Activated B cell treated with CpG ODN at 0.5 μM for 24 hours (primary cell): Measurements from ENCODE around the gene SLC6A6. TPM values are rescaled to one million over a fixed set of nuclear protein-coding genes. Genes with fewer than 3 reads are reported as not detected.

Experiments used
- ATAC-seq: fragments of 200-7000 bp; cut with Tn5 transposase; one replicate; pipeline ENCODE4 v1.10.0; 2021; ENCODE audit warnings: low read depth, mild to moderate bottlenecking, moderate library complexity
- CTCF ChIA-PET: fragments of 350-600 bp; sonication (Branson Sonifier 250); formaldehyde crosslinking; loops from one replicate; lab custom pipeline; 2021; ENCODE audit warnings: antibody characterized with exemption; lab: Charles Lee
- POLR2A ChIA-PET: fragments of 350-600 bp; sonication (Branson Sonifier 250); formaldehyde crosslinking; loops from one replicate; lab custom pipeline; 2021; ENCODE audit warnings: antibody characterized with exemption; lab: Charles Lee
- DNase-seq: peaks from one replicate; pipeline ENCODE4 v3.0.0; 2022
- H3K27ac Mint-ChIP-seq: one replicate; pipeline ENCODE4 v1.8.0; 2020; ENCODE audit warnings: mixed read lengths
- H3K27me3 Mint-ChIP-seq: one replicate; pipeline ENCODE4 v1.8.0; 2021; ENCODE audit warnings: mixed read lengths
- H3K36me3 Mint-ChIP-seq: one replicate; pipeline ENCODE4 v1.8.0; 2021; ENCODE audit warnings: low read depth, mixed read lengths
- H3K4me1 Mint-ChIP-seq: one replicate; pipeline ENCODE4 v1.8.0; 2021; ENCODE audit warnings: mixed read lengths
- H3K4me3 Mint-ChIP-seq: one replicate; pipeline ENCODE4 v1.8.0; 2020; ENCODE audit warnings: mild to moderate bottlenecking, mixed read lengths
- H3K9me3 Mint-ChIP-seq: one replicate; pipeline ENCODE4 v1.8.0; 2020; ENCODE audit warnings: mixed read lengths
- CTCF ChIP-seq: fragments of 200-600 bp; IDR thresholded peaks from one replicate; pipeline ENCODE4 v1.8.0; 2022; ENCODE audit warnings: antibody characterized with exemption, mild to moderate bottlenecking
- intact Hi-C: fragments of 100-400 bp; cut with micrococcal nuclease; formaldehyde crosslinking; loops from one replicate; pipeline ENCODE4 v1.15.1; 2024
- total RNA-seq: library from RNA; stranded (reverse); gene quantifications from 2 replicates; pipeline ENCODE4 v1.2.3, GENCODE V29; 2022

Gene SLC6A6
- total RNA-seq, 1 donor from 2014 or later = 67.3 TPM

- Mint-ChIP-seq H3K27me3 (no peaks in the 10 kb centered on the region), H3K27ac (peak overlapping the region; percentile 94), H3K4me1 (peaks cover 97% of the 10 kb centered on the region), H3K9me3 (no peaks in the 10 kb centered on the region), H3K36me3 (peaks cover 6% of the 10 kb centered on the region), H3K4me3 (peak overlapping the region; percentile 72)
- ATAC-seq (no peak), DNase-seq (no peak)
- CTCF ChIA-PET = interaction anchor here (0.8 to 2.9 kb wide), 5 partner anchors 22 to 170 kb away, joined by 3 to 24 read pairs (median 5); partner anchors contain the start of gene SLC6A6
- TF ChIP-seq CTCF = no peak
- intact Hi-C loops = loop anchor here (5.0 to 10.0 kb wide), 2 partner anchors 624 to 1874 kb away; partner anchors contain the start of gene MKRN2
- POLR2A ChIA-PET = interaction anchor here (0.7 to 19.0 kb wide), 8 partner anchors 7 to 256 kb away, joined by 4 to 377 read pairs (median 16); partner anchors contain the start of genes CCDC174, LSM3, SLC6A6 and XPC
These were observed 28.5 kb downstream of the SLC6A6 start for GRCh38 chr3:14430706-14431451.

- Mint-ChIP-seq H3K4me1 (peaks cover 91% of the 10 kb centered on the region), H3K27me3 (no peaks in the 10 kb centered on the region), H3K36me3 (peaks cover 6% of the 10 kb centered on the region), H3K27ac (peak overlapping the region; percentile 94), H3K9me3 (no peaks in the 10 kb centered on the region), H3K4me3 (peak overlapping the region; percentile 72)
- ChIA-PET CTCF (interaction anchor here (1.0 to 3.1 kb wide), 6 partner anchors 11 to 170 kb away, joined by 3 to 24 read pairs (median 6); partner anchors contain the start of gene SLC6A6), POLR2A (interaction anchor here (0.7 to 19.0 kb wide), 12 partner anchors 8 to 307 kb away, joined by 4 to 377 read pairs (median 8); partner anchors contain the start of genes CCDC174, CHCHD4, LSM3 and SLC6A6)
- TF ChIP-seq CTCF = no peak
- intact Hi-C loops = loop anchor here (5.0 to 10.0 kb wide), 2 partner anchors 623 to 1874 kb away; partner anchors contain the start of gene MKRN2
- ATAC-seq (peak; percentile 35), DNase-seq (peak; percentile 47)
These were observed 29.1 kb downstream of the SLC6A6 start for GRCh38 chr3:14431452-14431916.

- POLR2A ChIA-PET = interaction anchor here (0.7 to 19.0 kb wide), 12 partner anchors 8 to 308 kb away, joined by 4 to 377 read pairs (median 8); partner anchors contain the start of genes CCDC174, CHCHD4, LSM3 and SLC6A6
- Mint-ChIP-seq H3K9me3 (no peaks in the 10 kb centered on the region), H3K36me3 (peaks cover 8% of the 10 kb centered on the region), H3K27me3 (no peaks in the 10 kb centered on the region), H3K4me3 (peak overlapping the region; percentile 72), H3K27ac (peak overlapping the region; percentile 94), H3K4me1 (peaks cover 90% of the 10 kb centered on the region)
- ATAC-seq (peak; percentile 75), DNase-seq (peak; percentile 76)
- no peak for TF ChIP-seq CTCF
- intact Hi-C loops = loop anchor here (1.0 to 10.0 kb wide), 12 partner anchors 8 to 1875 kb away; partner anchors contain the start of genes CCDC174, CHCHD4, LSM3 and MKRN2
- CTCF ChIA-PET = interaction anchor here (1.0 to 3.1 kb wide), 6 partner anchors 11 to 171 kb away, joined by 3 to 24 read pairs (median 6); partner anchors contain the start of gene SLC6A6
These were observed 29.8 kb downstream of the SLC6A6 start for GRCh38 chr3:14431917-14432834.

- no peaks in the 10 kb centered on the region for H3K9me3 Mint-ChIP-seq
- H3K27ac Mint-ChIP-seq = peak overlapping the region; percentile 94
- no peak for TF ChIP-seq CTCF
- ATAC-seq (no peak), DNase-seq (no peak)
- H3K4me3 Mint-ChIP-seq = peak overlapping the region; percentile 72
- H3K4me1 Mint-ChIP-seq = peaks cover 83% of the 10 kb centered on the region
- H3K27me3 Mint-ChIP-seq = no peaks in the 10 kb centered on the region
- ChIA-PET CTCF (interaction anchor here (2.3 to 3.1 kb wide), 3 partner anchors 28 to 172 kb away, joined by 7 to 24 read pairs (median 11); partner anchors contain the start of gene SLC6A6), POLR2A (interaction anchor here (0.6 to 19.0 kb wide), 9 partner anchors 8 to 1378 kb away, joined by 3 to 377 read pairs (median 14); partner anchors contain the start of genes CCDC174, LSM3, SLC6A6 and XPC)
- peaks cover 6% of the 10 kb centered on the region for H3K36me3 Mint-ChIP-seq
- intact Hi-C loops = loop anchor here (2.0 to 10.0 kb wide), 3 partner anchors 28 to 1876 kb away; partner anchors contain the start of gene MKRN2
These were observed 30.7 kb downstream of the SLC6A6 start for GRCh38 chr3:14433106-14433505.
